Measurements from ENCODE around the gene GJA1. TPM values are rescaled to one million over a fixed set of nuclear protein-coding genes. Genes with fewer than 3 reads are reported as not detected.

The GJA1 gene
- polyA plus RNA-seq, 1 donor from 2014 or later = 3.5 TPM

- no peaks in the 10 kb centered on the region for H3K9me3 ChIP-seq (ENCODE audit: low read length)
- TF ChIP-seq POLR2AphosphoS5 (IDR thresholded peaks at IDR 0.05) (no peak), MXI1 (conservative IDR thresholded peaks at IDR 0.05; ENCODE audit: poor library complexity, severe bottlenecking) (no peak)
- no peaks in the 10 kb centered on the region for H3K79me2 ChIP-seq (replicated peaks; ENCODE audit: insufficient read depth, low read length)
- no peak overlapping the region for H3K4me3 ChIP-seq (ENCODE audit: low read length)
- no peaks in the 10 kb centered on the region for H3K36me3 ChIP-seq (ENCODE audit: insufficient read depth, low read length)
- H3K9me2 ChIP-seq (ENCODE audit: insufficient read depth, low read length) = no peaks in the 10 kb centered on the region
- no peaks in the 10 kb centered on the region for H3F3A ChIP-seq (ENCODE audit: insufficient read depth, low read length, poor library complexity, severe bottlenecking)
- H2AFZ ChIP-seq (ENCODE audit: low read depth, low read length) = no peak overlapping the region
- no peak overlapping the region for H3K9ac ChIP-seq (ENCODE audit: low read length)
- no peaks in the 10 kb centered on the region for H4K20me1 ChIP-seq (ENCODE audit: insufficient read depth)
- no peaks in the 10 kb centered on the region for H3K27me3 ChIP-seq (ENCODE audit: insufficient read depth, low read depth, low read length)
- H3K27ac ChIP-seq (ENCODE audit: low read length) = no peak overlapping the region
- no peak overlapping the region for H3K4me2 ChIP-seq (ENCODE audit: low read length)
These were observed 49.9 kb downstream of the GJA1 start for GRCh38 chr6:121485359-121485811.

- no peaks in the 10 kb centered on the region for H3K9me2 ChIP-seq (ENCODE audit: insufficient read depth, low read length)
- H3K9me3 ChIP-seq (ENCODE audit: low read length) = no peaks in the 10 kb centered on the region
- no peaks in the 10 kb centered on the region for H3K36me3 ChIP-seq (ENCODE audit: insufficient read depth, low read length)
- no peak overlapping the region for H2AFZ ChIP-seq (ENCODE audit: low read depth, low read length)
- no peaks in the 10 kb centered on the region for H4K20me1 ChIP-seq (ENCODE audit: insufficient read depth)
- no peak overlapping the region for H3K4me2 ChIP-seq (ENCODE audit: low read length)
- no peaks in the 10 kb centered on the region for H3K79me2 ChIP-seq (replicated peaks; ENCODE audit: insufficient read depth, low read length)
- no peak overlapping the region for H3K9ac ChIP-seq (ENCODE audit: low read length)
- H3K27ac ChIP-seq (ENCODE audit: low read length) = no peak overlapping the region
- no peak overlapping the region for H3K4me3 ChIP-seq (ENCODE audit: low read length)
- H3K27me3 ChIP-seq (ENCODE audit: insufficient read depth, low read depth, low read length) = no peaks in the 10 kb centered on the region
- no peaks in the 10 kb centered on the region for H3F3A ChIP-seq (ENCODE audit: insufficient read depth, low read length, poor library complexity, severe bottlenecking)
- TF ChIP-seq CTCF (IDR thresholded peaks at IDR 0.05; ENCODE audit: poor library complexity, severe bottlenecking) = no peak
These were observed 56.1 kb downstream of the GJA1 start for GRCh38 chr6:121491576-121491975.

GRCh38 chr6:121492536-121492935 is 57.1 kb downstream of the GJA1 start:
- no peaks in the 10 kb centered on the region for H3K9me3 ChIP-seq (ENCODE audit: low read length)
- H3K9ac ChIP-seq (ENCODE audit: low read length) = no peak overlapping the region
- TF ChIP-seq CTCF (IDR thresholded peaks at IDR 0.05; ENCODE audit: poor library complexity, severe bottlenecking) (no peak), POLR2AphosphoS5 (IDR thresholded peaks at IDR 0.05) (no peak), EZH2 (IDR thresholded peaks at IDR 0.05; ENCODE audit: borderline replicate concordance, insufficient read depth, low read length, poor library complexity, severe bottlenecking) (no peak), EP300 (conservative IDR thresholded peaks at IDR 0.05; ENCODE audit: poor library complexity, severe bottlenecking) (no peak), TAF1 (IDR thresholded peaks at IDR 0.05; ENCODE audit: low read depth) (no peak), RAD21 (conservative IDR thresholded peaks at IDR 0.05) (no peak), SMC3 (conservative IDR thresholded peaks at IDR 0.05; ENCODE audit: poor library complexity) (no peak), MXI1 (conservative IDR thresholded peaks at IDR 0.05; ENCODE audit: poor library complexity, severe bottlenecking) (no peak), REST (IDR thresholded peaks at IDR 0.05; ENCODE audit: borderline replicate concordance) (no peak)
- no peak overlapping the region for H3K27ac ChIP-seq (ENCODE audit: low read length)
- H3F3A ChIP-seq (ENCODE audit: insufficient read depth, low read length, poor library complexity, severe bottlenecking) = no peaks in the 10 kb centered on the region
- H3K4me2 ChIP-seq (ENCODE audit: low read length) = no peak overlapping the region
- no peak overlapping the region for H3K4me3 ChIP-seq (ENCODE audit: low read length)
- H2AFZ ChIP-seq (ENCODE audit: low read depth, low read length) = no peak overlapping the region
- H3K79me2 ChIP-seq (replicated peaks; ENCODE audit: insufficient read depth, low read length) = no peaks in the 10 kb centered on the region
- H3K9me2 ChIP-seq (ENCODE audit: insufficient read depth, low read length) = no peaks in the 10 kb centered on the region
- H3K36me3 ChIP-seq (ENCODE audit: insufficient read depth, low read length) = no peaks in the 10 kb centered on the region
- H4K20me1 ChIP-seq (ENCODE audit: insufficient read depth) = no peaks in the 10 kb centered on the region
- no peaks in the 10 kb centered on the region for H3K27me3 ChIP-seq (ENCODE audit: insufficient read depth, low read depth, low read length)
